ENCODE measurements around the gene SYNGR3. TPM values are rescaled to one million over a fixed set of nuclear protein-coding genes. Genes with fewer than 3 reads are reported as not detected.

Gene SYNGR3
- total and polyA plus RNA-seq, 2 of the 13 experiments (the other 11 are each of a cell fraction or from before 2014, with no cell fraction given) = 0.97 to 5.7 TPM

DNA sequence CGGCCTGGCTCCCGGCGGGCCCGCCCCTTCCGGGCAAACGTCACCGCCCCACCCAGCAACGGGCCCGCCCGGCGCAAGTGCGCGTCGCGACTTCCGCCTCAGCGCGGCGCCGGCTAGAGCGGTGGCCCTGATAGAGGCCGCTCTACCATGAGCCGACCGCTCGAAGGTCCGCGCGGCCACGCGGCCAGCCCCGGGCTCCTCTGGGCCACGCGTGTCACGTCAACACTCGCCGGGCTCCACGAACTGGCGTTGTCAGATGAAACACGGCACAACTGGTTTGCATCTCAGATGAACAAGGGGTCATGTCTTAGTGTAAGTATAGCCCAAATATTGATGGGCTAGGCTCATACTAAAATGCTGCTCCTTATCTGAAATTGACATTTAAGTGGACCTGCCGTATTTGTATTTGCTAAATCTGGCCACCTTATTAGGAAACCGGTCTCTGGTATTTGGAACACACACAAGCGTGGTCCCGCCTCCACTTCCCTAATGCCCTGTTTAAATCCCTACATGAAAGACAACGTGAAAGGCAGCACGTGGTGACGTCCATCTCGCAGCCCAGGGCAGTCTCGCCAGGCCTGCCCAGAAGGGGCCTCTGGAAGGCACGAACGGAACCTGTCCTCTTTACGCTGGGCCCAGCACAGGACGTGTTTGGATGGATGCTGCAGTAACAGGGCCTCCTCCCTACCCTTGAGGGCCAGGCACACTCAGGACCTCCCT lies 20.2 kb downstream of the SYNGR3 start, which contains the start of gene ZNF598 (continued):
- no peak for TF ChIP-seq SRSF9 (IDR thresholded peaks at IDR 0.05; ENCODE audit: borderline replicate concordance, insufficient read depth, low read depth, low read length, poor library complexity, severe bottlenecking)
- no peak for TF ChIP-seq SYNCRIP (IDR thresholded peaks at IDR 0.05; ENCODE audit: insufficient read depth, low read depth, low read length)
- TF ChIP-seq ZNF7 (CRISPR knock-in tag; IDR thresholded peaks at IDR 0.05) = no peak
- no peak for TF ChIP-seq IKZF1 (IDR thresholded peaks at IDR 0.05)
- peak; percentile 58 for TF ChIP-seq ERF (CRISPR knock-in tag; IDR thresholded peaks at IDR 0.05)
- no peak for TF ChIP-seq ZBTB1 (CRISPR knock-in tag; IDR thresholded peaks at IDR 0.05; ENCODE audit: borderline replicate concordance)
- no peak for TF ChIP-seq ZNF282 (IDR thresholded peaks at IDR 0.05; ENCODE audit: partially characterized antibody)
- TF ChIP-seq HNRNPH1 (optimal IDR thresholded peaks at IDR 0.05; ENCODE audit: low read depth, low read length) = no peak
- TF ChIP-seq, protein P1, sequence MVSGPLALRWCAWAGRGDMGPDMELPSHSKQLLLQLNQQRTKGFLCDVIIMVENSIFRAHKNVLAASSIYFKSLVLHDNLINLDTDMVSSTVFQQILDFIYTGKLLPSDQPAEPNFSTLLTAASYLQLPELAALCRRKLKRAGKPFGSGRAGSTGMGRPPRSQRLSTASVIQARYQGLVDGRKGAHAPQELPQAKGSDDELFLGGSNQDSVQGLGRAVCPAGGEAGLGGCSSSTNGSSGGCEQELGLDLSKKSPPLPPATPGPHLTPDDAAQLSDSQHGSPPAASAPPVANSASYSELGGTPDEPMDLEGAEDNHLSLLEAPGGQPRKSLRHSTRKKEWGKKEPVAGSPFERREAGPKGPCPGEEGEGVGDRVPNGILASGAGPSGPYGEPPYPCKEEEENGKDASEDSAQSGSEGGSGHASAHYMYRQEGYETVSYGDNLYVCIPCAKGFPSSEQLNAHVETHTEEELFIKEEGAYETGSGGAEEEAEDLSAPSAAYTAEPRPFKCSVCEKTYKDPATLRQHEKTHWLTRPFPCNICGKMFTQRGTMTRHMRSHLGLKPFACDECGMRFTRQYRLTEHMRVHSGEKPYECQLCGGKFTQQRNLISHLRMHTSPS (CRISPR knock-in tag; IDR thresholded peaks at IDR 0.05; ENCODE audit: low read depth) = no peak
- no peak for TF ChIP-seq ZNF160 (CRISPR knock-in tag; IDR thresholded peaks at IDR 0.05)
- TF ChIP-seq, protein P2, sequence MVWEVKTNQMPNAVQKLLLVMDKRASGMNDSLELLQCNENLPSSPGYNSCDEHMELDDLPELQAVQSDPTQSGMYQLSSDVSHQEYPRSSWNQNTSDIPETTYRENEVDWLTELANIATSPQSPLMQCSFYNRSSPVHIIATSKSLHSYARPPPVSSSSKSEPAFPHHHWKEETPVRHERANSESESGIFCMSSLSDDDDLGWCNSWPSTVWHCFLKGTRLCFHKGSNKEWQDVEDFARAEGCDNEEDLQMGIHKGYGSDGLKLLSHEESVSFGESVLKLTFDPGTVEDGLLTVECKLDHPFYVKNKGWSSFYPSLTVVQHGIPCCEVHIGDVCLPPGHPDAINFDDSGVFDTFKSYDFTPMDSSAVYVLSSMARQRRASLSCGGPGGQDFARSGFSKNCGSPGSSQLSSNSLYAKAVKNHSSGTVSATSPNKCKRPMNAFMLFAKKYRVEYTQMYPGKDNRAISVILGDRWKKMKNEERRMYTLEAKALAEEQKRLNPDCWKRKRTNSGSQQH (CRISPR knock-in tag; IDR thresholded peaks at IDR 0.05; ENCODE audit: low read depth) = no peak
- TF ChIP-seq, protein P3, sequence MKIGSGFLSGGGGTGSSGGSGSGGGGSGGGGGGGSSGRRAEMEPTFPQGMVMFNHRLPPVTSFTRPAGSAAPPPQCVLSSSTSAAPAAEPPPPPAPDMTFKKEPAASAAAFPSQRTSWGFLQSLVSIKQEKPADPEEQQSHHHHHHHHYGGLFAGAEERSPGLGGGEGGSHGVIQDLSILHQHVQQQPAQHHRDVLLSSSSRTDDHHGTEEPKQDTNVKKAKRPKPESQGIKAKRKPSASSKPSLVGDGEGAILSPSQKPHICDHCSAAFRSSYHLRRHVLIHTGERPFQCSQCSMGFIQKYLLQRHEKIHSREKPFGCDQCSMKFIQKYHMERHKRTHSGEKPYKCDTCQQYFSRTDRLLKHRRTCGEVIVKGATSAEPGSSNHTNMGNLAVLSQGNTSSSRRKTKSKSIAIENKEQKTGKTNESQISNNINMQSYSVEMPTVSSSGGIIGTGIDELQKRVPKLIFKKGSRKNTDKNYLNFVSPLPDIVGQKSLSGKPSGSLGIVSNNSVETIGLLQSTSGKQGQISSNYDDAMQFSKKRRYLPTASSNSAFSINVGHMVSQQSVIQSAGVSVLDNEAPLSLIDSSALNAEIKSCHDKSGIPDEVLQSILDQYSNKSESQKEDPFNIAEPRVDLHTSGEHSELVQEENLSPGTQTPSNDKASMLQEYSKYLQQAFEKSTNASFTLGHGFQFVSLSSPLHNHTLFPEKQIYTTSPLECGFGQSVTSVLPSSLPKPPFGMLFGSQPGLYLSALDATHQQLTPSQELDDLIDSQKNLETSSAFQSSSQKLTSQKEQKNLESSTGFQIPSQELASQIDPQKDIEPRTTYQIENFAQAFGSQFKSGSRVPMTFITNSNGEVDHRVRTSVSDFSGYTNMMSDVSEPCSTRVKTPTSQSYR (CRISPR knock-in tag; IDR thresholded peaks at IDR 0.05; ENCODE audit: borderline replicate concordance) = no peak
- TF ChIP-seq ZNF335 (CRISPR knock-in tag; IDR thresholded peaks at IDR 0.05) = no peak
- TF ChIP-seq ARNT2 (CRISPR knock-in tag; IDR thresholded peaks at IDR 0.05; ENCODE audit: low read depth) = peak; percentile 49; the same call in 1 of the 2 replicates
- no peak for TF ChIP-seq GTF3A (CRISPR knock-in tag; conservative IDR thresholded peaks at IDR 0.05)
- no peak for TF ChIP-seq CHD4 (IDR thresholded peaks at IDR 0.05; ENCODE audit: borderline replicate concordance, low read length)
- peak; percentile 83 for TF ChIP-seq ZNF781 (CRISPR knock-in tag; IDR thresholded peaks at IDR 0.05; ENCODE audit: borderline replicate concordance, not compliant biosample characterization)
- no peak for TF ChIP-seq KLF9 (CRISPR knock-in tag; IDR thresholded peaks at IDR 0.05; ENCODE audit: low read depth)
- TF ChIP-seq HMGXB4 (CRISPR knock-in tag; IDR thresholded peaks at IDR 0.05; ENCODE audit: borderline replicate concordance in 1 of 2, low read depth in 1 of 2) = peak; percentile 53 to 68
- no peak for TF ChIP-seq NFRKB (IDR thresholded peaks at IDR 0.05)
- TF ChIP-seq MED13 (CRISPR knock-in tag; IDR thresholded peaks at IDR 0.05) = no peak
- no peak for TF ChIP-seq HOXA7 (CRISPR knock-in tag; IDR thresholded peaks at IDR 0.05)

Measured in HepG2 (cell line).